ENCODE results near the gene LXN. TPM values are rescaled to one million over a fixed set of nuclear protein-coding genes. Genes with fewer than 3 reads are reported as not detected.
A peak's percentile ranks its signal among the peaks of the same experiment; 100 is the strongest.

The LXN gene
- total and polyA plus RNA-seq, 8 donors = 1.8 to 20.9 (median 13.9) TPM

GRCh38 chr3:158663246-158663645 is 9.2 kb downstream of the LXN start:
- WGBS, 5 donors = 90 to 100% (median 94%) methylated on average over 1 of the region's 1 CpG
- no peak overlapping the region for H3K27ac ChIP-seq
- peaks cover 0 to 10% (median 4%) of the 10 kb centered on the region in 4 donors for H3K4me1 ChIP-seq
- no peak for TF ChIP-seq EP300 (IDR thresholded peaks at IDR 0.05)
- TF ChIP-seq, protein P1, sequence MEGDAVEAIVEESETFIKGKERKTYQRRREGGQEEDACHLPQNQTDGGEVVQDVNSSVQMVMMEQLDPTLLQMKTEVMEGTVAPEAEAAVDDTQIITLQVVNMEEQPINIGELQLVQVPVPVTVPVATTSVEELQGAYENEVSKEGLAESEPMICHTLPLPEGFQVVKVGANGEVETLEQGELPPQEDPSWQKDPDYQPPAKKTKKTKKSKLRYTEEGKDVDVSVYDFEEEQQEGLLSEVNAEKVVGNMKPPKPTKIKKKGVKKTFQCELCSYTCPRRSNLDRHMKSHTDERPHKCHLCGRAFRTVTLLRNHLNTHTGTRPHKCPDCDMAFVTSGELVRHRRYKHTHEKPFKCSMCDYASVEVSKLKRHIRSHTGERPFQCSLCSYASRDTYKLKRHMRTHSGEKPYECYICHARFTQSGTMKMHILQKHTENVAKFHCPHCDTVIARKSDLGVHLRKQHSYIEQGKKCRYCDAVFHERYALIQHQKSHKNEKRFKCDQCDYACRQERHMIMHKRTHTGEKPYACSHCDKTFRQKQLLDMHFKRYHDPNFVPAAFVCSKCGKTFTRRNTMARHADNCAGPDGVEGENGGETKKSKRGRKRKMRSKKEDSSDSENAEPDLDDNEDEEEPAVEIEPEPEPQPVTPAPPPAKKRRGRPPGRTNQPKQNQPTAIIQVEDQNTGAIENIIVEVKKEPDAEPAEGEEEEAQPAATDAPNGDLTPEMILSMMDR (IDR thresholded peaks at IDR 0.05) = no peak
- no peak for TF ChIP-seq POLR2A (IDR thresholded peaks at IDR 0.05)
- DNase-seq = no peak
- no peaks in the 10 kb centered on the region for H3K9me3 ChIP-seq
- H3K4me3 ChIP-seq = no peak overlapping the region
- no peaks in the 10 kb centered on the region for H3K27me3 ChIP-seq
- peaks cover 24 to 97% (median 94%) of the 10 kb centered on the region in 4 donors for H3K36me3 ChIP-seq
- intact Hi-C loops (cut with DNase I; ENCODE audit: low total_unique reads) = loop anchor here (10.0 kb wide), 1 partner anchor 62 kb away; no protein-coding TSS in a partner anchor

GRCh38 chr3:158660711-158661110 is 11.7 kb downstream of the LXN start:
- no peak overlapping the region for H3K4me3 ChIP-seq
- H3K9me3 ChIP-seq = no peaks in the 10 kb centered on the region
- H3K36me3 ChIP-seq = peaks cover 21 to 87% (median 85%) of the 10 kb centered on the region in 4 donors
- no peaks in the 10 kb centered on the region for H3K27me3 ChIP-seq
- intact Hi-C loops (cut with DNase I; ENCODE audit: low total_unique reads) = loop anchor here (10.0 kb wide), 1 partner anchor 64 kb away; no protein-coding TSS in a partner anchor
- no peak for TF ChIP-seq EP300 (IDR thresholded peaks at IDR 0.05)
- no peak for TF ChIP-seq POLR2AphosphoS5 (IDR thresholded peaks at IDR 0.05)
- TF ChIP-seq POLR2A (IDR thresholded peaks at IDR 0.05) = no peak
- TF ChIP-seq, protein P1 (IDR thresholded peaks at IDR 0.05) = no peak
- H3K27ac ChIP-seq = no peak overlapping the region
- WGBS, 5 donors = 89 to 95% (median 90%) methylated on average over 4 of the region's 4 CpGs
- no peak for DNase-seq
- peaks cover 0 to 10% (median 4%) of the 10 kb centered on the region in 4 donors for H3K4me1 ChIP-seq

- WGBS, 5 donors = 42 to 53% (median 44%) methylated on average over 7 of the region's 7 CpGs
- peak overlapping the region in 1 of 5 donors; percentile 31 for H3K27ac ChIP-seq
- TF ChIP-seq POLR2AphosphoS5 (IDR thresholded peaks at IDR 0.05) = peak in 1 of 3 donors; percentile 25
- no peak for TF ChIP-seq POLR2A (IDR thresholded peaks at IDR 0.05)
- TF ChIP-seq, protein P1 (IDR thresholded peaks at IDR 0.05) = peak in 5 of 7 experiments; percentile 28 to 60 (median 51)
- TF ChIP-seq EP300 (IDR thresholded peaks at IDR 0.05) = no peak
- H3K36me3 ChIP-seq = peaks cover 29 to 87% (median 85%) of the 10 kb centered on the region in 4 donors
- H3K27me3 ChIP-seq = no peaks in the 10 kb centered on the region
- intact Hi-C loops (cut with DNase I; ENCODE audit: low total_unique reads) = loop anchor here (10.0 kb wide), 1 partner anchor 65 kb away; no protein-coding TSS in a partner anchor
- H3K4me3 ChIP-seq = no peak overlapping the region
- peaks cover 0 to 10% (median 4%) of the 10 kb centered on the region in 4 donors for H3K4me1 ChIP-seq
- DNase-seq = peak; percentile 43 to 72
- no peaks in the 10 kb centered on the region for H3K9me3 ChIP-seq
Observed at GRCh38 chr3:158659454-158660237, 12.8 kb downstream of the LXN start.

DNA sequence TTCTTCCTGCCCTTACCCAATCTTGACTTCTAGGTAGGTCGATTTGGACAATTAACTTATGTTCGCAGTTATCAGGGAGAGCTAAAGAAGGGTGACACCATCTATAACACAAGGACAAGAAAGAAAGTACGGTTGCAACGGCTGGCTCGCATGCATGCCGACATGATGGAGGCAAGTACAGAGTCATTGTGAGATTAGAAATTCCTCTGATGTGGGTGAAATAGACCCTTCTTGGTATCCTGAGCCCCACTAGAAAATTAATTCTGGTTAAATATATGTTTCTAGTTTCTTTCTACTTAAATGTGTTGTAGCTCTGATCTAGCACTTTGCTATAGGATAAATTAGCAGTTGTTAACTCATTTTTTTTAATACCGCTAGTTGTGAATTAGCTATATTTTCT is 13.6 kb downstream of the LXN start:
- Histone ChIP-seq H3K27me3 (no peaks in the 10 kb centered on the region), H3K4me3 (no peak overlapping the region), H3K9me3 (no peaks in the 10 kb centered on the region), H3K36me3 (peaks cover 32 to 87% (median 85%) of the 10 kb centered on the region in 4 donors), H3K27ac (peak overlapping the region in 1 of 5 donors; percentile 31), H3K4me1 (peaks cover 0 to 10% (median 4%) of the 10 kb centered on the region in 4 donors)
- DNase-seq = no peak
- TF ChIP-seq POLR2AphosphoS5 (IDR thresholded peaks at IDR 0.05) = no peak
- TF ChIP-seq POLR2A (IDR thresholded peaks at IDR 0.05) = no peak
- no peak for TF ChIP-seq EP300 (IDR thresholded peaks at IDR 0.05)
- TF ChIP-seq, protein P1 (IDR thresholded peaks at IDR 0.05) = no peak
- intact Hi-C loops (cut with DNase I; ENCODE audit: low total_unique reads) = no loop called here
- WGBS, 5 donors = 81 to 90% (median 87%) methylated on average over 7 of the region's 7 CpGs

Data from stomach (tissue), 9 donors.